Gastrocnemius medialis (tissue), 4 donors: Measurements from ENCODE around the gene LATS2. TPM values are rescaled to one million over a fixed set of nuclear protein-coding genes. Genes with fewer than 3 reads are reported as not detected.
A peak's percentile ranks its signal among the peaks of the same experiment; 100 is the strongest.

Experiments
- ATAC-seq, 2 donors: fragments of 150-250 bp; one replicate each; pipeline ENCODE4 v1.9.1; 2016
- DNase-seq, 2 donors: peaks; one replicate each; pipeline ENCODE4 v3.0.0-alpha.2; 2019
- H3K27ac ChIP-seq, 4 donors: fragments of 200-600 bp; sonication (generic); 1 replicate in 1 of 4; 2 replicates in 3 of 4; pipeline ENCODE4 v1.5.1; 2016 to 2018; ENCODE audit warnings: mild to moderate bottlenecking in 2 of 4, moderate library complexity in 1 of 4
- H3K27me3 ChIP-seq, 3 donors: fragments of 200-600 bp; sonication (generic) in 2 of 3; 1 replicate in 1 of 3; 2 replicates in 2 of 3; pipeline versions ENCODE4 v1.5.1 to v1.6.0; 2016 to 2019; ENCODE audit warnings: mild to moderate bottlenecking in 1 of 3, moderate library complexity in 1 of 3
- H3K36me3 ChIP-seq, 2 donors: fragments of 200-600 bp; sonication (generic) in 1 of 2; one replicate each; pipeline ENCODE4 v1.5.1; 2017 to 2018
- H3K4me1 ChIP-seq, 2 donors: fragments of 200-600 bp; sonication (generic) in 1 of 2; one replicate each; pipeline ENCODE4 v1.5.1; 2016 to 2017; ENCODE audit warnings: mild to moderate bottlenecking in 2 of 2
- H3K4me3 ChIP-seq, 4 donors: fragments of 200-600 bp; sonication (generic) in 3 of 4; 1 replicate in 1 of 4; 2 replicates in 3 of 4; pipeline ENCODE4 v1.5.1; 2016 to 2019; ENCODE audit warnings: mild to moderate bottlenecking in 2 of 4
- H3K9me3 ChIP-seq, 3 donors: fragments of 200-600 bp; sonication (generic) in 2 of 3; 1 replicate in 1 of 3; 2 replicates in 2 of 3; pipeline ENCODE4 v1.5.1; 2016 to 2019
- POLR2A ChIP-seq, 2 donors: fragments of 450-650 bp; IDR thresholded peaks; one replicate each; pipeline ENCODE4 v1.6.1; 2017; ENCODE audit warnings: antibody characterized with exemption in 2 of 2, mild to moderate bottlenecking in 2 of 2, moderate library complexity in 2 of 2
- in situ Hi-C, 4 donors: fragments of 200-750 bp; cut with MboI; loops; one replicate each; pipeline versions ENCODE4 v1.15.0 to v1.8.0; 2017; ENCODE audit warnings: low sequenced_read_pairs in 4 of 4
- intact Hi-C: fragments of 100-400 bp; cut with DNase I; formaldehyde crosslinking; loops from one replicate; pipeline ENCODE4 v1.15.1; 2023; ENCODE audit warnings: low total_unique reads
- total RNA-seq, 4 donors: library from RNA; depleted of rRNA; stranded (reverse); fragments of >200 nt; gene quantifications; one replicate each; pipeline versions ENCODE4 v1.1.0 to v1.2.3, GENCODE V29; 2016
- TF ChIP-seq, protein P1 (sequence below), 5 experiments: fragments of 450-650 bp in 3 of 5; fragments of 200-600 bp in 2 of 5; sonication (generic) in 2 of 5; IDR thresholded peaks in 4 of 5; conservative IDR thresholded peaks in 1 of 5; 1 replicate in 4 of 5; 2 replicates in 1 of 5; pipeline ENCODE4 v1.5.1; 2016 to 2019; ENCODE audit warnings: antibody characterized with exemption in 5 of 5, mild to moderate bottlenecking in 3 of 5, moderate library complexity in 3 of 5

Gene LATS2
- total RNA-seq, 4 donors from 2014 or later = 11.5 to 34.1 (median 18.8) TPM

DNA sequence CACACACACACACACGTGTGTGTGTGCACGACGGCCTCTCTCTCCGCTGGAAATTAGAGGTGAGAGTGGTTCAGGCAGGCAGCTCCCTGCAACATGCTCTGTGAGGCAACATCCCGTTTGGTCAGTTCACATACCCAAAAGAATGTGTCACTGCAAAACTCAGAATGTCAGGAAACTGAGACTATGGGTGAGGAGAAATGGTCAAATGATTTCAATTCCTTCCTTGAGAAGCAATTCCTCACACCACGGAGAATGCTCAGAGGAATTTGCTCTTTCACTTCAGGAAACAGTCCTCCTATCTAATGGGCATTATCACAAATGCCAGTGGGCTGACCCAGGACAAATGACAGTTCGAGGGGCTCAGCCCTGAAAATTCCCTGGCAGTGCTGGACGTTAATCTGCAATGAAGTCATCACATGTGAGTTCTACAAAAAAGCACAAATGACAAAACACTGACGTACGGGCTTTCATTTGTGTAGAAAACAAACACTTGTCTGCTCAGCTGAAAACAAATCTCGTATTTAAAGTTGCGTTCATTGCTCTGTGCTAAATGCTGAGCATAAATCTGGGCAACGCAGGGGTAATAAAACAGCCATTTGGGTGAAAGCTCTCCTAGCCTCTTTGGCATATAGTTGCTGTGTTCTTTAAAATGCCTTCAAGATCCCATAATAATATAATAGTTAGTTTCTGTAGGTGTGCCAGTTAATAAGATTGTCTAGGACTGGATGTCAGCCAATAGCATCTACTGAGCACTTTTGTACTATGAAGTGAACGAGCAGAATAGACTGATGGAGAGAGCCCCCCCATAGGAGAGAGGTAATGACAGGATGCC is 18.6 kb upstream of the LATS2 start:
- H3K27me3 ChIP-seq = no peaks in the 10 kb centered on the region
- H3K4me1 ChIP-seq = peaks cover 0 to 2% of the 10 kb centered on the region in 2 donors
- TF ChIP-seq, protein P1, sequence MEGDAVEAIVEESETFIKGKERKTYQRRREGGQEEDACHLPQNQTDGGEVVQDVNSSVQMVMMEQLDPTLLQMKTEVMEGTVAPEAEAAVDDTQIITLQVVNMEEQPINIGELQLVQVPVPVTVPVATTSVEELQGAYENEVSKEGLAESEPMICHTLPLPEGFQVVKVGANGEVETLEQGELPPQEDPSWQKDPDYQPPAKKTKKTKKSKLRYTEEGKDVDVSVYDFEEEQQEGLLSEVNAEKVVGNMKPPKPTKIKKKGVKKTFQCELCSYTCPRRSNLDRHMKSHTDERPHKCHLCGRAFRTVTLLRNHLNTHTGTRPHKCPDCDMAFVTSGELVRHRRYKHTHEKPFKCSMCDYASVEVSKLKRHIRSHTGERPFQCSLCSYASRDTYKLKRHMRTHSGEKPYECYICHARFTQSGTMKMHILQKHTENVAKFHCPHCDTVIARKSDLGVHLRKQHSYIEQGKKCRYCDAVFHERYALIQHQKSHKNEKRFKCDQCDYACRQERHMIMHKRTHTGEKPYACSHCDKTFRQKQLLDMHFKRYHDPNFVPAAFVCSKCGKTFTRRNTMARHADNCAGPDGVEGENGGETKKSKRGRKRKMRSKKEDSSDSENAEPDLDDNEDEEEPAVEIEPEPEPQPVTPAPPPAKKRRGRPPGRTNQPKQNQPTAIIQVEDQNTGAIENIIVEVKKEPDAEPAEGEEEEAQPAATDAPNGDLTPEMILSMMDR (IDR thresholded peaks at IDR 0.05 in 4 of 5, conservative IDR thresholded peaks at IDR 0.05 in 1 of 5) = no peak
- peak overlapping the region in 3 of 4 donors; percentile 6 to 45 (median 21) for H3K4me3 ChIP-seq
- ATAC-seq (peak; percentile 37 to 58), DNase-seq (no peak)
- in situ Hi-C loops = no loop called here
- intact Hi-C loops = no loop called here
- no peaks in the 10 kb centered on the region for H3K36me3 ChIP-seq
- H3K9me3 ChIP-seq = no peaks in the 10 kb centered on the region
- peak overlapping the region in 1 of 4 donors; percentile 47 for H3K27ac ChIP-seq

DNA sequence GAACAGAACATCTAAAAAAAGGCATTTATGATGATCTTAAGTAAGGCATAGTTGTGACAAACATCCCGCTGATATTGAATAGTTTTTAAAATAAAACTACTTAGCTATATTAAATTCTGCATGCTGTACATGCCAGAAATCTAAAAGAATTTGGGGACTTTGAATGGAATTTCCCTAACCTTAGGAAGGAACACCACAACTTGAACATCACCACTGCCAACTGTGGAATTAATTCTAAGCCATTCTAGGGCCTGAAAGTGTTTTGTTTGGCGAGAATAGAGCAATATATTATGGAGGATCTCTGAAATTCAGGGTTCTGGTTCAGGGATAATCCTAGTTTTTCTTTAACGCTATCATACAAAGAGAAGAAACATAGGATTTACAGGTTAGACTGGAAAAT is 17.8 kb upstream of the LATS2 start:
- TF ChIP-seq, protein P1 (IDR thresholded peaks at IDR 0.05 in 4 of 5, conservative IDR thresholded peaks at IDR 0.05 in 1 of 5) = no peak
- no peak for TF ChIP-seq POLR2A (IDR thresholded peaks at IDR 0.05)
- Histone ChIP-seq H3K36me3 (no peaks in the 10 kb centered on the region), H3K4me3 (no peak overlapping the region), H3K4me1 (peaks cover 0 to 10% of the 10 kb centered on the region in 2 donors), H3K27ac (peak overlapping the region in 1 of 4 donors; percentile 47), H3K27me3 (no peaks in the 10 kb centered on the region), H3K9me3 (no peaks in the 10 kb centered on the region)
- intact Hi-C loops = no loop called here
- in situ Hi-C loops = no loop called here
- DNase-seq (no peak), ATAC-seq (no peak)

DNA sequence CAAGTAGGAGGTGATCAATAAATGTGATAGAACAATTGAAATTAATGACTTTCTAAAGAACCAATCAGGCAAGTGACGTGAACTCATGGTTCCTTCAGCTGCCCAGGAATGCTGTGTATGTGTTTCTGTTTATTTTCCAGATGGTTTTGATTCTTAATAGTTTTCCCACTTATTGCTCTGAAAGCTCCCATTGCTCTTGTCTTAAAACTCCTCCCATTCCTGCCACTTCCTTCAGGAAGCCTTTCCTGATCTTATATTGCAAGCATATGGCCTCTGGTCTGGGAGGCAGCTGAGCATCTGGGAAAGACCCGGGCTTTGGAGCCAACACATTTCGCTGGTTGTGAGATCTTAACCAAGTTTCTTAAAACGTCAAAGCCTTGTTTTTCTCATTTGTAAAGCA is 17.1 kb upstream of the LATS2 start:
- no peak for DNase-seq
- Histone ChIP-seq H3K4me1 (peaks cover 0 to 11% of the 10 kb centered on the region in 2 donors), H3K4me3 (no peak overlapping the region), H3K27ac (no peak overlapping the region), H3K27me3 (no peaks in the 10 kb centered on the region), H3K36me3 (no peaks in the 10 kb centered on the region), H3K9me3 (no peaks in the 10 kb centered on the region)
- no peak for ATAC-seq
- TF ChIP-seq, protein P1 (IDR thresholded peaks at IDR 0.05 in 4 of 5, conservative IDR thresholded peaks at IDR 0.05 in 1 of 5) = no peak
- TF ChIP-seq POLR2A (IDR thresholded peaks at IDR 0.05) = no peak
- in situ Hi-C loops = no loop called here
- intact Hi-C loops = no loop called here

DNA sequence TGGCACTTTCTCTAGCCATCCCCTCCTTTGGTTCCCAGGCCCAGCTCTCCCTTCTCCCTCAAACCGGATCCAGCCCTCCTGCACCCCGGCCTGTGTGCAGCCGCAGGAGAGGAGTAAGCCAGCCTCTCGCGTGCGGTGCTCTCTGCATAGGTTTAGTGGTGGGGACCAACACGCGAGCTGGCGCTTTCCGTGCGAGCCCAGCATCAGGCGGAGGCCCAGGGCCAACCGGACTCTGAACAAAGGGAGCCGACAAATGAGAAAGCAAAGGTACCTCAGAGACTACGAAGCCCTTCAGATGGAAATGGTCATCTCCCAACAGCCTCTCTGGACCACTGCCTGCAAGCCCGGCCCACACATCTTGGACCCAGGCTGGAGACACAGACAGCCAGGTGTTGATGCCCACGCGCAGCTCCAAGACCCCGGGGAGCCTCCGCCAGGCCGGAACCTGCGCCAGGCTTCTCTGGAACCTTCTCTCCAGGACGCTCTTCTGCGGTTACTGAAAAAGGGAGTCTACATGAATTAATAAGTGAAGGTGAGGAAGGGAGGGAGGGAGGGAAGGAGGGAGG is 16.5 kb upstream of the LATS2 start:
- H3K9me3 ChIP-seq = no peaks in the 10 kb centered on the region
- no peak overlapping the region for H3K27ac ChIP-seq
- in situ Hi-C loops (no loop called here), intact Hi-C loops (no loop called here)
- H3K27me3 ChIP-seq = no peaks in the 10 kb centered on the region
- no peak for ATAC-seq
- no peak overlapping the region for H3K4me3 ChIP-seq
- peaks cover 0 to 11% of the 10 kb centered on the region in 2 donors for H3K4me1 ChIP-seq
- DNase-seq = no peak
- H3K36me3 ChIP-seq = no peaks in the 10 kb centered on the region
- TF ChIP-seq, protein P1 (IDR thresholded peaks at IDR 0.05 in 4 of 5, conservative IDR thresholded peaks at IDR 0.05 in 1 of 5) = no peak
- no peak for TF ChIP-seq POLR2A (IDR thresholded peaks at IDR 0.05)
